ENCODE data around the gene RNASE9.

Gene RNASE9

GRCh38 chr14:20560961-20561360, at the start of gene RNASE9:
Gene RNASE9, minus strand, starts transcription at chr14:20561047.
- H3K36me3 ChIP-seq (replicated peaks): no peaks in the 10 kb centered on the region
- H3K27ac ChIP-seq: no peak within 1 kb of the TSS
- TF ChIP-seq, protein P1, sequence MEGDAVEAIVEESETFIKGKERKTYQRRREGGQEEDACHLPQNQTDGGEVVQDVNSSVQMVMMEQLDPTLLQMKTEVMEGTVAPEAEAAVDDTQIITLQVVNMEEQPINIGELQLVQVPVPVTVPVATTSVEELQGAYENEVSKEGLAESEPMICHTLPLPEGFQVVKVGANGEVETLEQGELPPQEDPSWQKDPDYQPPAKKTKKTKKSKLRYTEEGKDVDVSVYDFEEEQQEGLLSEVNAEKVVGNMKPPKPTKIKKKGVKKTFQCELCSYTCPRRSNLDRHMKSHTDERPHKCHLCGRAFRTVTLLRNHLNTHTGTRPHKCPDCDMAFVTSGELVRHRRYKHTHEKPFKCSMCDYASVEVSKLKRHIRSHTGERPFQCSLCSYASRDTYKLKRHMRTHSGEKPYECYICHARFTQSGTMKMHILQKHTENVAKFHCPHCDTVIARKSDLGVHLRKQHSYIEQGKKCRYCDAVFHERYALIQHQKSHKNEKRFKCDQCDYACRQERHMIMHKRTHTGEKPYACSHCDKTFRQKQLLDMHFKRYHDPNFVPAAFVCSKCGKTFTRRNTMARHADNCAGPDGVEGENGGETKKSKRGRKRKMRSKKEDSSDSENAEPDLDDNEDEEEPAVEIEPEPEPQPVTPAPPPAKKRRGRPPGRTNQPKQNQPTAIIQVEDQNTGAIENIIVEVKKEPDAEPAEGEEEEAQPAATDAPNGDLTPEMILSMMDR (IDR thresholded peaks at IDR 0.05; ENCODE audit: low read depth, low read length, missing control alignments): no peak
- DNase-seq: no peak
- H3K27me3 ChIP-seq (replicated peaks): no peaks in the 10 kb centered on the region
- in situ Hi-C loops (cut with HindIII; ENCODE audit: low pct_ligation_motif_present, low sequenced_read_pairs): no loop called here
- H3K4me3 ChIP-seq (ENCODE audit: low read depth, low read length): no peak within 1 kb of the TSS

DNA sequence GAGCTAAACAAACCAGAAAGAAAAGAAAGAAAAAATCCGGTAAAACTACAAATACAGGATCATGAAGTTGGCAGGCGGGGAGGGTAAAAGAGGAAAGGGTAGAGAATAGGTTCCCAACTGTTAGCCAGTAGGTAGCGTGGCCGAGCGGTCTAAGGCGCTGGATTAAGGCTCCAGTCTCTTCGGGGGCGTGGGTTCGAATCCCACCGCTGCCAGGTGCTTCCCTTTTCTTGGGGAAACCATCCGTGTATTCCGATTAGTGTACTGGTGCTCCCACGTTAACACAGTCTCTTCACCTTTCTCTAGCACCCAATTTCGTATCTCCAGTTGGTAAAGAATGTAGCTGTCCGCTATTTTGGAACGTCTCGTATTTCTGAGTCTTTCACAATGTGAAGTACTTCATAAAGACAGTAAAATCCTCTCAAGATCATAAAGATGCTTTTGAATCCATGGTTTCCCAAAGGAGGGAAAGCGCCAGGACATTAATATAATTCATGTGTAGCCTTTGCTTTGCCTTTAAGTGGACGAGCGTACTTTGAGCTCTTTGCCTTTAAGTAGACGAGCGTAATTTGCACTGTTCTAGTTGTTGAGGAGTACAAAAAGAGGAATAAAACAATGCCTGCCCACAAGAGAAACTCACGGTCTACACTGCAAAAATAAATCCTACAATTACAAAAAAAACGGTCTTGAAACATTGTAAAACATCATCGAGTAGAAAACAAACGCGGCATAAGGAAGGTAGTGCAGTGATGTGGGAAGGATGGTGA, 49.3 kb upstream of the RNASE9 start:
- Histone ChIP-seq H3K27me3 (replicated peaks) (no peaks in the 10 kb centered on the region), H3K36me3 (replicated peaks) (no peaks in the 10 kb centered on the region), H3K27ac (no peak overlapping the region), H3K4me3 (ENCODE audit: low read depth, low read length) (peak overlapping the region; percentile 91)
- TF ChIP-seq, protein P1 (IDR thresholded peaks at IDR 0.05; ENCODE audit: low read depth, low read length, missing control alignments): no peak
- in situ Hi-C loops (cut with HindIII; ENCODE audit: low pct_ligation_motif_present, low sequenced_read_pairs): no loop called here
- peak; percentile 78 for DNase-seq

DNA sequence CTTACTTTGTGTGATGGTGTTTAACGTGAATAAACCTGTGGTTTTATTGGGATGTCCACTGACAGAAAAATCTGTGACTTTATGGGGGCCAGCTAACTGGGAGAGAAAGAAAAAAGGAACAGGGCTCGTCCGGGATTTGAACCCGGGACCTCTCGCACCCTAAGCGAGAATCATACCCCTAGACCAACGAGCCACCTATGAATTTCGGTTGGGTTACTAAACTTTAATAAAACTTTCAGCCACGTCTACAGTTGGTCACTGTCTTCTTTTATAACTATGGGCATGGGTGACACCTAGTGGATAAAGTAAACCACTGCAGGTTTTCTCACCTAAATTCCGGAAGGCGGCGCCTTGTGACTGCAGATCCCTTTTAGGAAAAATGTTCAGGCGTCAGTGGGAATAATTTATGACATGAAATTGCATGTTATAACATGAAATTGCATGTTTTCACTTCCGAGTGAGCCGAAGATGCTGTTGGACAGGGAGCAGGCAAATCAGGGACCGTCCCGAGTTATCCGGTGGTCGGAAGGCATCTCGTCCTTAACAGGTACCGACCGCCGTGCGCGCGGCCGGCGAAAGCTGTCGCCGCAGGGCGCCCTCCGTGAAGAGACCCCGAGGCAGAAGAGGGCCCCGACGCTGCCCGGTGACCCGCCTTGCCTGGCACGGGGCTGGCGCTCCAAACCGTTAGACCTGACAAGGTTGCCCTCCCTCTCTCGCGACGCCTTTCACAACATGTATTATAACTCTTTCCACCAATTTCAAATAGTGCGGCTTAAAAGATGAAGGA, 48.6 kb upstream of the RNASE9 start:
- H3K27ac ChIP-seq: no peak overlapping the region

GRCh38 chr14:20608383-20609110, 47.7 kb upstream of the RNASE9 start:
- in situ Hi-C loops (cut with HindIII; ENCODE audit: low pct_ligation_motif_present, low sequenced_read_pairs): no loop called here
- no peak overlapping the region for H3K27ac ChIP-seq
- TF ChIP-seq, protein P1 (IDR thresholded peaks at IDR 0.05; ENCODE audit: low read depth, low read length, missing control alignments): no peak
- no peak overlapping the region for H3K4me3 ChIP-seq (ENCODE audit: low read depth, low read length)
- H3K27me3 ChIP-seq (replicated peaks): no peaks in the 10 kb centered on the region
- DNase-seq: no peak
- no peaks in the 10 kb centered on the region for H3K36me3 ChIP-seq (replicated peaks)

More for the DNA sequence above, 48.6 kb upstream of the RNASE9 start:
- Histone ChIP-seq H3K27me3 (replicated peaks) (no peaks in the 10 kb centered on the region), H3K36me3 (replicated peaks) (no peaks in the 10 kb centered on the region), H3K4me3 (ENCODE audit: low read depth, low read length) (peak overlapping the region; percentile 91)
- in situ Hi-C loops (cut with HindIII; ENCODE audit: low pct_ligation_motif_present, low sequenced_read_pairs): no loop called here
- TF ChIP-seq, protein P1 (IDR thresholded peaks at IDR 0.05; ENCODE audit: low read depth, low read length, missing control alignments): peak; percentile 90
- DNase-seq: peak; percentile 91

DNA sequence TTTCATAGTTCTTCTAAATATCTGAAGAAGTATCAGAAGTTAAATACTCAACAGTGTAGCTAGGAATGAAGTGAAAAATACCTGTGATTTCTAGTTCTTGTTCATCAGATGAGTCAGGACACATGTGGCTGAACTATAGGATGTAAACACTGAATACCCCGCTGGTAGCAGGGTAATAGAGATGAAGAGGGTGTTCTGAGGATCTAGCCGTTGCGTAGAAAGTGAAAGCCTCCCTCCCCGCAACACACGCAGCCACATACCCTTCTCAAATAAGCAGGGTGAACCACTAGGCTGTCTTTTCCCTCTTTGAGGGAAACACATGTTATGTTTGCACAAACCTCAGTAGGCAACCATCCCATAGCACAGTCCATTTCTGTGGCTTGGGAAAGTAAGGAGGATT, 46.8 kb upstream of the RNASE9 start:
- no peak for DNase-seq
- Histone ChIP-seq H3K36me3 (replicated peaks) (no peaks in the 10 kb centered on the region), H3K27ac (no peak overlapping the region), H3K4me3 (ENCODE audit: low read depth, low read length) (no peak overlapping the region), H3K27me3 (replicated peaks) (no peaks in the 10 kb centered on the region)
- TF ChIP-seq, protein P1 (IDR thresholded peaks at IDR 0.05; ENCODE audit: low read depth, low read length, missing control alignments): no peak
- in situ Hi-C loops (cut with HindIII; ENCODE audit: low pct_ligation_motif_present, low sequenced_read_pairs): no loop called here
